Measurements from ENCODE around the gene CCNG2.

Gene CCNG2

DNA sequence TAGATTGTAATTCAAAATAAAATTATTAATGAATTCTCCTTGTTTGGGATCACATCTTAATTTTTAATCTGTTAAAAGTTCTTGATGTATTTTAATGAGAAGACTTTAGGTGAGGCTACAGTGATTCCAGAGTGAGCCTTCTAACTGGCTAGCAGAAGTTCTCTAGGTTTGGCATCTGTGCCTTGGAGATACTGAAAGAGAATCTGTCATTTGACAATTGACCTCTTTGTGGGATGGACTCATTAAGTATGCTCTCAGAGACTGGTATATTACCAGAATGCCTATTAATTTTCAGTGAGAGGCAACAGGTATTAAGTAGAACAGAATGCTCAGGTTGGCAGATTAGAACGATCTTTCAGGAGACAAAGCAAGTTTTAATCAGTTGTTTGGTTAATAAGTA is 10.2 kb downstream of the CCNG2 start:
- TF ChIP-seq CEBPB (IDR thresholded peaks at IDR 0.05), result no peak
- TF ChIP-seq NFIC (IDR thresholded peaks at IDR 0.05), result no peak
- TF ChIP-seq YY1 (IDR thresholded peaks at IDR 0.05; ENCODE audit: low read depth), result no peak
- TF ChIP-seq FOXM1 (IDR thresholded peaks at IDR 0.05; ENCODE audit: borderline replicate concordance, low read depth), result no peak
- TF ChIP-seq RAD21 (IDR thresholded peaks at IDR 0.05; ENCODE audit: low read depth), result no peak
- TF ChIP-seq REST (IDR thresholded peaks at IDR 0.05; ENCODE audit: low read depth), result no peak
- no peak for TF ChIP-seq CREB1 (IDR thresholded peaks at IDR 0.05; ENCODE audit: low read depth)
- TF ChIP-seq ZBTB7A (IDR thresholded peaks at IDR 0.05; ENCODE audit: low read depth), result no peak
- TF ChIP-seq TCF12 (IDR thresholded peaks at IDR 0.05; ENCODE audit: low read depth), result no peak
- TF ChIP-seq TEAD4 (IDR thresholded peaks at IDR 0.05), result no peak
- TF ChIP-seq, protein P1, sequence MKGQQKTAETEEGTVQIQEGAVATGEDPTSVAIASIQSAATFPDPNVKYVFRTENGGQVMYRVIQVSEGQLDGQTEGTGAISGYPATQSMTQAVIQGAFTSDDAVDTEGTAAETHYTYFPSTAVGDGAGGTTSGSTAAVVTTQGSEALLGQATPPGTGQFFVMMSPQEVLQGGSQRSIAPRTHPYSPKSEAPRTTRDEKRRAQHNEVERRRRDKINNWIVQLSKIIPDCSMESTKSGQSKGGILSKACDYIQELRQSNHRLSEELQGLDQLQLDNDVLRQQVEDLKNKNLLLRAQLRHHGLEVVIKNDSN (IDR thresholded peaks at IDR 0.05), result no peak
- no peak for TF ChIP-seq TAF1 (IDR thresholded peaks at IDR 0.05; ENCODE audit: low read depth)
- no peak for TF ChIP-seq EGR1 (IDR thresholded peaks at IDR 0.05)
- TF ChIP-seq, protein P2, sequence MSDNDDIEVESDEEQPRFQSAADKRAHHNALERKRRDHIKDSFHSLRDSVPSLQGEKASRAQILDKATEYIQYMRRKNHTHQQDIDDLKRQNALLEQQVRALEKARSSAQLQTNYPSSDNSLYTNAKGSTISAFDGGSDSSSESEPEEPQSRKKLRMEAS (IDR thresholded peaks at IDR 0.05), result no peak
- no peak for TF ChIP-seq EP300 (IDR thresholded peaks at IDR 0.05; ENCODE audit: borderline replicate concordance)

- no peak for TF ChIP-seq EGR1 (IDR thresholded peaks at IDR 0.05)
- TF ChIP-seq FOXM1 (IDR thresholded peaks at IDR 0.05; ENCODE audit: borderline replicate concordance, low read depth), result no peak
- TF ChIP-seq NFIC (IDR thresholded peaks at IDR 0.05), result no peak
- no peak for TF ChIP-seq YY1 (IDR thresholded peaks at IDR 0.05; ENCODE audit: low read depth)
- TF ChIP-seq, protein P1 (IDR thresholded peaks at IDR 0.05), result no peak
- TF ChIP-seq REST (IDR thresholded peaks at IDR 0.05; ENCODE audit: low read depth), result no peak
- TF ChIP-seq TAF1 (IDR thresholded peaks at IDR 0.05; ENCODE audit: low read depth), result no peak
- no peak for TF ChIP-seq TEAD4 (IDR thresholded peaks at IDR 0.05)
- TF ChIP-seq ZBTB7A (IDR thresholded peaks at IDR 0.05; ENCODE audit: low read depth), result no peak
Measured at GRCh38 chr4:77167866-77168265, 10.9 kb downstream of the CCNG2 start.

DNA sequence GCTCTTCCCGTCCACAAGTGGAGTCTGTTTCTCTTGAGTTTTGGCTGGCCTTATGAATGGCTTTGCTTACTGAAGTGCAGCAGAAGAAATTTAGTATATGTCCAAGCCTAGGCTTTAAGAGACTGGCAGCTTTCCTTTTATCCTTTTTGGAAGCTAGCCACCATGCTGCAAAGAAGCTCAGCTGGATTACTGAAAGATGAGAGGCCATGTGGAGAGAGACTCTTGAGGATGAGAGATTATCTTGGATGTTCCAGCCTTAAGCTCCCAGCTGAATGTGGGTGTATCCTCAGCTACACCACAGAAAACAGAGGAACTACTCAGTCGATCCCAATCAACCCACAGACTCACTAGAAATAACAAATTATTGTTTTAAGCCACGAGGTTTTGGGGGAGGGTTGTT is 12.5 kb downstream of the CCNG2 start:
- TF ChIP-seq EGR1 (IDR thresholded peaks at IDR 0.05) (no peak), ZBTB7A (IDR thresholded peaks at IDR 0.05; ENCODE audit: low read depth) (no peak), REST (IDR thresholded peaks at IDR 0.05; ENCODE audit: low read depth) (no peak), FOXM1 (IDR thresholded peaks at IDR 0.05; ENCODE audit: borderline replicate concordance, low read depth) (no peak), YY1 (IDR thresholded peaks at IDR 0.05; ENCODE audit: low read depth) (no peak), EP300 (IDR thresholded peaks at IDR 0.05; ENCODE audit: borderline replicate concordance) (no peak), CREB1 (IDR thresholded peaks at IDR 0.05; ENCODE audit: low read depth) (no peak), TCF12 (IDR thresholded peaks at IDR 0.05; ENCODE audit: low read depth) (no peak), CEBPB (IDR thresholded peaks at IDR 0.05) (no peak), NFIC (IDR thresholded peaks at IDR 0.05) (no peak), TAF1 (IDR thresholded peaks at IDR 0.05; ENCODE audit: low read depth) (no peak), RAD21 (IDR thresholded peaks at IDR 0.05; ENCODE audit: low read depth) (no peak), TEAD4 (IDR thresholded peaks at IDR 0.05) (no peak)
- TF ChIP-seq, protein P1 (IDR thresholded peaks at IDR 0.05), result no peak
- TF ChIP-seq, protein P2 (IDR thresholded peaks at IDR 0.05), result no peak

DNA sequence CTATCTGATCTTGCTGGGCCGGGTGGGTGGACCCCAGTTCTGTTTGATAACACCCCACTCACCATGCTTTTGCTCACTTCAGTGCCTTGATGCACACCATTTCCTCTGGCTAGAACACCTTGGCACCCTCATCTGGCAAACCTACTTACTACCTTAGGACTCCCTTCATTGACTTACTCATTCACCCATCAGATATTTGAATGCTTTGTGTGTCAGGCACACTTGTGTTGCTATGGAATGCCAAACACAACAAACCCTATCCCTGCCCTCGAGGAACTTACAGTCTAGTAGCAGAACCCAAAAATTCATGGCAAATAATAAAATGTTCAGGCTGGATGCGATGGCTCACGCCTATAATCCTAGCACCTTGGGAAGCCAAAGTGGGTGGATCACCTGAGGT is 13.9 kb downstream of the CCNG2 start:
- TF ChIP-seq REST (IDR thresholded peaks at IDR 0.05; ENCODE audit: low read depth), result no peak
- TF ChIP-seq, protein P1 (IDR thresholded peaks at IDR 0.05), result no peak
- no peak for TF ChIP-seq RAD21 (IDR thresholded peaks at IDR 0.05; ENCODE audit: low read depth)
- no peak for TF ChIP-seq EP300 (IDR thresholded peaks at IDR 0.05; ENCODE audit: borderline replicate concordance)
- no peak for TF ChIP-seq EGR1 (IDR thresholded peaks at IDR 0.05)
- TF ChIP-seq CREB1 (IDR thresholded peaks at IDR 0.05; ENCODE audit: low read depth), result no peak
- TF ChIP-seq CEBPB (IDR thresholded peaks at IDR 0.05), result no peak

All from Ishikawa (cell line).